NOMO-1 (cell line): ENCODE data around the gene SLC27A4.
"Not testable (repeated sequence)": the region's sequence is repeated elsewhere in the genome, so short reads cannot be mapped to it uniquely, and the experiment has no call there.

Source experiments
- DNase-seq, 2 experiments: peaks; one replicate each; lab custom pipeline; 2025; ENCODE audit not compliant: unreplicated experiment in 2 of 2; lab: John Stamatoyannopoulos, UW

SLC27A4 gene

GRCh38 chr9:128323791-128324190 lies 16.5 kb upstream of the SLC27A4 start:
- DNase-seq: no peak

GRCh38 chr9:128324401-128324800 lies 15.9 kb upstream of the SLC27A4 start:
- DNase-seq: no peak

DNA sequence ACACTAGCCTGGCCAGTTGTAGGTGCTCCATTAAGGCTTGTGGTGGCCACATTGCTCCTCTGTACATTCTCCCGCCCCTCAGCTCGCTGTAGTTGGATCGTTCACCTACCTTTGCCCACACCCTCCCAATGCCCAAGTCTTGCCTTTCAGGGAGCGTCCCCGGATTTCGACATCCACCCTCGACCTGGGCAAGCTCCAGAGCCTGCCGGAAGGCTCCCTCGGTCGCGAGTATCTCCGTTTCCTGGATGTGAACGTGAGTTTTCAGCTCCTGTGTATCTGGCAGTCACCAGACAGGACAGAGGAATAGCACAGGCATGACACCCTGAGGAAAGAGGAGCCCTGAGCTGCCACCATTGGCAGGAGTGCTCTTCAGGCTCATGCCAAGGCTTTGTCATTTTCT lies 14.7 kb upstream of the SLC27A4 start:
- DNase-seq: no peak

GRCh38 chr9:128333451-128333869 lies 6.9 kb upstream of the SLC27A4 start:
- no peak for DNase-seq

DNA sequence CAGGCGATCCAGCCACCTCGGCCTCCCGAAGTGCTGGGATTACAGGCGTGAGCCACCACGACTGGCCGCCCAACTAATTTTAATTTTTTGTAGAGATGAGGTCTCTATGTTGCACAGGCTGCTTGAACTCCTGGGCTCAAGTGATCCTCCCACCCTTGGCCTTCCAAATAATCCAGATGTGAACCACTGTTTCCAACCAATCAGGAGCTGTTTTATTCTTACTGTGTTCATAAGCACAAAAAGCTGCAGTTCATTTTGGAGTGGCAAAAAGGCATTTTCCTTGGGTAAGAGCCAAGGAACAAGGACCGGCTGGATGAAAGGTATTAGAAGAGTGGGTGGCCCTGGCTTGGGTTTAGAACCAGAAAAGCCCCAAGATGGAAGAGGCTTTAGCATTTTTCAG lies 5.2 kb upstream of the SLC27A4 start:
- DNase-seq: no peak

DNA sequence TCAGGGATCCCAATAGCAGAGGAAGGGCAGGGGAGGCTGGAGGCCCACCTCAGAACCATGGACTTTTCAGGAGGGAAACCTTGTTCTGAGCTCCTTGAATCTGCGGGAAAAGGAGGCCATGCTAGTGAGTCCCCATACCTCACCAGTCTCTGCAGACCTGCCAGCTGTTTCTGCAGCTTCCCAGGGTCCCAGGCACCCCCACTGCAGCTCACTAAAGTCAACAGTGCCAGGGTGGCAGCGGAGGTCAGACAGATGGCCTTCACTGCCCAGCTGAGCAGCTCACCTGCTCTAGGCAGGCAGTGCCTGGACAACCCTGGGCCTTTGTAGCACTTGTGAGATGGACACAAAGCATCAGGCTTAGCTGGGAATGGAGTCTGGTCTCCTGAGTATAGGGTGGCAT lies 4.4 kb upstream of the SLC27A4 start:
- DNase-seq: no peak

DNA sequence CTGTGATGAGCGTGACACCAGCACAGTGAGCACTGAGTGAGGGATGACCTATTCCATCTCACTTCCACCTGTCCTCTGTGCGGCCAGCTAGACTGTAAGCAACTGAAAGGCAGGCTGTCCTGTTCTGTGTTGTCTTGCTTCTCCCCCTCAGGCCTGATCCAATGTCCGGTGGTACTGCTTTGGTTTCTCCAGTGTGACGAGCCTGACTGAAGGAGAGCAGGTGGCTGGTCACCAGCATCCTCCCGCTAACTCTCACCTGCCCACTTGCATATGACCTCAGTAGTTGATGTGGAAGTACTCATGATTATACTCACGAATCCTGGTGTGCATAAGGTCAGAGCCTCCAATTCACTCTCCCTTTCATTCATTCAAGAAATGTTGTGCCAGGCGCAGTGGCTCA lies 2.4 kb upstream of the SLC27A4 start:
- no peak for DNase-seq

DNA sequence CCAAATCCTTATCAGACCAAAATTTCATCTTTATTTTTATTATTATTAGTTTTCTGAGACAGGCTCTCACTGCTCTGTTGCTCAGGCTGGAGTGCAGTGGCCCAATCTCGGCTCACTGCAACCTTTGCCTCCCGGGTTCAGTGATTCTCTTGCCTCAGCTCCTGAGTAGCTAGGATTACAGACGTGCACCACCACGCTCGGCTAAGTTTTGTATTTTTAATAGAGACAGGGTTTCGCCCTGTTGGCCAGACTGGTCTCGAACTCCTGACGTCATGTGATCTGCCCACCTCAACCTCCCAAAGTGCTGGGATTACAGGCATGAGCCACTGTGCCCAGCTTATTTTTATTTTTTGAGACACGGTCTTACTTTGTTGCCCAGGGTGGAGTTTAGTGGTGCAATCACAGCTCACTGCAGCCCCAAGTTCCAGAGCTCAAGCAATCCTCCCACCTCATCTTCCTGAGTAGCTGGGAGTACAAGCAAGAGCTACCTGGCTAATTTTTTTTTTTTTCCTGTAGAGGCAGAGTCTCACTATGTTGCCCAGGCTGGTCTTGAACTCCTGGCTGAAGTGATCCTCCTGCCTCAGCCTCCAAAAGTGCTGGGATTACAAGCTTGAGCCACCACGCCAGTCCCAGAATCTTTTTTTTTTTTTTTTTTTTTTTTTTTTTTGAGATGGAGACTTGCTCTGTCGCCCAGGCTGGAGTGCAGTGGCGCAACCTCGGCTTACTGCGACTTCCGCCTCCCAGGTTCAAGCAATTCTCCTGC lies 1.3 kb upstream of the SLC27A4 start:
- DNase-seq: not testable (repeated sequence)

DNA sequence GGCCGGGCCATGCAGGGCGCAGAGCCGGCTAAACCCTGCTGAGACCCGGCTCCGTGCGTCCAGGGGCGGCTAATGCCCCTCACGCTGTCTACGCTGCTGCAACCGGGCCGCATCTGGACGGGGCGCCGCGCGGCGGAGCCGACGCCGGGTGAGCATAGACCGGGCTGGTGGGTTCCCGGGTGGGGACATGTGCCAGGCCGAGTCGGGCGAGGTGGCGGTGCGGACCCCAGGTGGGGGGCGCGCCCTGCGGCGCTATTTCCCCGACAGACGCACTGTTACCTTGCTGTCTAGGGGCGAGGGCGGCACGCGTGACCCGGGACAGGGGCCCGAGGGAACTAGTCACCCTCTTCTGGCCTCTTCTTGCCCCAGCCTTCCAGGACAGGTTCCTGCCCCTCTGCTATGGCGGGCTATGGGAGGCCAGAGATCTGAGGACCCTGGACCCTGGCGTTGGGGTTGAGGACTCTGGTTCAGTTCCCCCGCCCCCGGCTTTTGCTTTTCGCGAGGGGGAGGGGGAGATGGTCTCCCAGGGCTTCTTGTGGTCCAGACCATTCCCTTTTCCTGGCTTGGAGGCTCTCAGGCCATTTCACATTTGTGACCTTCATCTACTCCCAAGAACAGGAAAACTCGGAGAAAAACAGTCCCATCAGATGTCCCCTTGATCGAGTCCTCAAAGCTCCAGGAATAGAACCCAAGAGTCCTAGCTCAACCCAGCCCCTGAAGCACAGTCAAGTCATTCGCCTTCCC lies 536 bp downstream of the SLC27A4 start:
- DNase-seq: peak in 1 of 2 experiments; percentile 14

- peak; percentile 69 to 73 for DNase-seq
Observed at GRCh38 chr9:128341435-128341849, 1.1 kb downstream of the SLC27A4 start.

- no peak for DNase-seq
Observed at GRCh38 chr9:128342971-128343680, 2.8 kb downstream of the SLC27A4 start.

GRCh38 chr9:128343855-128344254 lies 3.5 kb downstream of the SLC27A4 start:
- no peak for DNase-seq

DNA sequence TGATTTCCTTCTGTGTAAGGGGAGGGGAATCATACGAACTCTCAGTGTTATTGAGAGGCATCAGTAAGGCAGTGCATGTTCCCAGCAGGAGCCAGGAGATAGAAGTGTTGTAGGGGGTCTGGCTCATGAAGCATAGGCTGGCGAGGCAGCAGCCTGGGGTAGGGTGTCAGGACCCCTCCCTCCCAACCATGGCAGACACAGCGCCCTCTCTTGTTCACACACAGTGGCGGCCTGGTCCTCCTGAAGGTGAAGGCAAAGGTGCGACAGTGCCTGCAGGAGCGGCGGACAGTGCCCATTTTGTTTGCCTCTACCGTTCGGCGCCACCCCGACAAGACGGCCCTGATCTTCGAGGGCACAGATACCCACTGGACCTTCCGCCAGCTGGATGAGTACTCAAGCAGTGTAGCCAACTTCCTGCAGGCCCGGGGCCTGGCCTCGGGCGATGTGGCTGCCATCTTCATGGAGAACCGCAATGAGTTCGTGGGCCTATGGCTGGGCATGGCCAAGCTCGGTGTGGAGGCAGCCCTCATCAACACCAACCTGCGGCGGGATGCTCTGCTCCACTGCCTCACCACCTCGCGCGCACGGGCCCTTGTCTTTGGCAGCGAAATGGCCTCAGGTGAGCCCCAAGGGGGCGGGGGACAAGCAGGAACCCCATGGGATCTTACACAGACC lies 4.7 kb downstream of the SLC27A4 start:
- DNase-seq: no peak

DNA sequence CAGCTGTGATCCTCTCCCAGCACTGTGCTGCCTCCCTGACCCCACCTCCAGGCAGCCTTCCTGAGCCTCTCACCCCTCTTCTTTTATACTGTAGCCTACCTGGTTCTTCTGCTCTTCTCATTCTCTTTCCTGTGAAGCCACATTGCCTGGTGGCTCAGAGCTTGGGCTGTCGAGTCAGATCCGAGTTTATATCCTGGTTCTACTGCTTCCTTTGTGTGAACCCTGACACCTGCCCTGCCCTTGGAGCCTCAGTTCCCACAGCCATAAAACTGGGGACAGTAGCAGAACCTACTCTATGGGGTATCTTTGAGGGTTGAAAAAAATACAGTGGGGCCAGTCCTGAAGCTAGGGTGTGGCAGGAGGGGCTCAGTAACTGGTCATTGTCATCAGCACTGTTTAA lies 8.8 kb downstream of the SLC27A4 start:
- no peak for DNase-seq

DNA sequence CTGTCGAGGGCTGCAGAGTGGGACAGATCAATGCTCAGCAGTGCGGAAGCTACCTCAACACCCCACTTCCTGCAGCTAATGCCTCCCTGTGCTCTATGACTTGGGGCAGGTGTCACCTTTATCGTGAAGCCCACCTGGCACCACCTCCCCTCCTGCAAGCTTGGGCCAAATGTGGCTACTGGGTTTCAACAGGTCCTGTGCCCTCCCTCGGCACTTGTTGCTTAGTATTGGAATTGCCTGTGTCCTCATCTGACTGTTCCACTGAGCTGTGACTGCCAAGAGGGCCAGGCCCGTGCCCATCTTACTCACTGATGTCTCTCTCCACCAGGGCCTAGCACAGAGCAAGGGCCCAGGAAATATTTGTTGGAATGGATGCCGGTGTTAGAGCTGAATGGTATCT lies 9.4 kb downstream of the SLC27A4 start:
- DNase-seq: no peak

- DNase-seq: no peak
Observed at GRCh38 chr9:128355451-128355850, 15.1 kb downstream of the SLC27A4 start.

DNA sequence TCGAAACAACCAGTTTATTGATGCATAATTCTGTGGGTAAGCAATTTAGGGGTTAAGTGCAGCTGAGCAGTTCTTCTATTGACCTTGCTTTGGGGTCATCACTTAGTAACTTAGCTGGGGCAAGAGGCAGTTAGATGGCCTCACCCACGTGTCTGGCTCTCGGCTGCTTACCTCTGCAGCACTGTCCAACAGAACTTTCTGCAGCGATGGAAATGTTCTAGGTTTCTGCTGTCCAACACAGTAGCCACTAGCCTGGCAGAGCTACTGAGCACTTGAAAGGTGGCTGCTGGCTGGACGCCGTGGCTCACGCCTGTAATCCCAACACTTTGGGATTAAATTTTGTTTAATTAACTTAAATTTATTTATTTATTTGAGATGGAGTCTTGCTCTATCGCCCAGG lies 17.8 kb downstream of the SLC27A4 start:
- no peak for DNase-seq

DNA sequence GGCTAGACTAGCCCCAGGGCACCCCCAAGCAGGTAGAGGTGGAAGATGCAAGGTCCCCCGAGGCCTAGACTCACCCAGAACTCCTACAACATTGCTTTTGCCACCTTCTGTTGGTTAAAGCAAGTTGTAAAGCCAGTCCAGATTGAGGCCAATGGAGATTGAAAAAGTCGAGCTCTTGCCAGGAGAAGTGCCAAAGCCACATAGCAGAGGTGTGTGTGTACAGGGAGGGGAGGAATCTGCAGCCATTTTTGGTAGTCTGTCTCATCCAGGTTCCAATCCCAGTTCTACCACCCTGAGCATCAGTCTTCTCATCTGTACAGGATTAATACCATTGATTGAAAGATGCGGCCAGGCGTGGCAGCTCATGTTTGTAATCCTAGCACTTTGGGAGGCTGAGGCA lies 18.5 kb downstream of the SLC27A4 start:
- DNase-seq: no peak

GRCh38 chr9:128360826-128361225 lies 20.5 kb downstream of the SLC27A4 start:
- no peak for DNase-seq

GRCh38 chr9:128361296-128361985 lies 21.1 kb downstream of the SLC27A4 start:
- DNase-seq: no peak
